Parathyroid adenoma (tissue), 2 donors: ENCODE results near the gene STAMBPL1.

Experiments
- H2AFZ ChIP-seq: fragments of 300-600 bp; sonication (generic); one replicate; pipeline ENCODE4 v1.7.0; 2017; ENCODE audit warnings: antibody characterized with exemption, mild to moderate bottlenecking
- H3K27ac ChIP-seq: fragments of 300-600 bp; sonication (generic); one replicate; pipeline ENCODE4 v1.7.0; 2017
- H3K27me3 ChIP-seq: fragments of 300-600 bp; sonication (generic); one replicate; pipeline ENCODE4 v1.7.0; 2017; ENCODE audit warnings: low read length; ENCODE audit not compliant: control insufficient read depth, insufficient read depth
- H3K36me3 ChIP-seq: fragments of 300-600 bp; sonication (generic); one replicate; pipeline ENCODE4 v1.7.0; 2017; ENCODE audit warnings: low read length; ENCODE audit not compliant: control insufficient read depth, insufficient read depth
- H3K4me1 ChIP-seq: fragments of 300-600 bp; sonication (generic); one replicate; pipeline ENCODE4 v1.7.0; 2017; ENCODE audit warnings: control low read depth
- H3K4me2 ChIP-seq: fragments of 300-600 bp; sonication (generic); one replicate; pipeline ENCODE4 v1.7.0; 2017; ENCODE audit warnings: low read length
- H3K4me3 ChIP-seq: fragments of 300-600 bp; sonication (generic); one replicate; pipeline ENCODE4 v1.7.0; 2017; ENCODE audit warnings: low read depth, low read length
- H3K79me2 ChIP-seq: fragments of 300-600 bp; sonication (generic); one replicate; pipeline ENCODE4 v1.7.0; 2017; ENCODE audit warnings: control low read depth
- H3K9ac ChIP-seq: fragments of 300-600 bp; sonication (generic); one replicate; pipeline ENCODE4 v1.7.0; 2017; ENCODE audit warnings: mild to moderate bottlenecking
- H3K9me3 ChIP-seq: fragments of 300-600 bp; sonication (generic); one replicate; pipeline ENCODE4 v1.7.0; 2017; ENCODE audit warnings: low read length; ENCODE audit not compliant: control insufficient read depth
- TF ChIP-seq, protein P1 (sequence below): fragments of 300-600 bp; sonication (generic); IDR thresholded peaks from one replicate; pipeline ENCODE4 v1.7.0; 2017; ENCODE audit warnings: antibody characterized with exemption, mild to moderate bottlenecking
- donor health status: primary hyperparathyroidism.

STAMBPL1 gene

DNA sequence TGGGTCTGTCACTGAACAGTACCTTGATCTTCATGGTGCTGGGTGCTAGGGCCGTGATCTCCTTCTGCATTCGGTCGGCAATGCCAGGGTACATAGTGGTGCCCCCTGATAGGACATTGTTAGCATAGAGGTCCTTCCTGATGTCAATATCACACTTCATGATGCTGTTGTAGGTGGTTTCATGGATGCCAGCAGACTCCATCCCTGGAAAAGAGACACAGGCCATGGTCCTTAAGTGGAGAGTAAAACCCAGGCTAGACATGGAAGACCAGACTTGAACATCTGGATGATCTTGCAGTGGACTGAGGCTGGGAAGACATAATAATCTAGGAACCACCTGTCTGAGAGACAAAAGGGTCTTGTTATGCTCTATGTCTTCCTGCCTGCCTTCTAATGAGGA lies 58.0 kb downstream of the STAMBPL1 start:
- Histone ChIP-seq H2AFZ (no peak overlapping the region), H3K36me3 (no peaks in the 10 kb centered on the region), H3K27me3 (no peaks in the 10 kb centered on the region), H3K79me2 (no peaks in the 10 kb centered on the region), H3K4me2 (no peak overlapping the region), H3K4me3 (no peak overlapping the region), H3K4me1 (peaks cover 4% of the 10 kb centered on the region), H3K27ac (no peak overlapping the region), H3K9ac (no peak overlapping the region), H3K9me3 (no peaks in the 10 kb centered on the region)
- TF ChIP-seq, protein P1, sequence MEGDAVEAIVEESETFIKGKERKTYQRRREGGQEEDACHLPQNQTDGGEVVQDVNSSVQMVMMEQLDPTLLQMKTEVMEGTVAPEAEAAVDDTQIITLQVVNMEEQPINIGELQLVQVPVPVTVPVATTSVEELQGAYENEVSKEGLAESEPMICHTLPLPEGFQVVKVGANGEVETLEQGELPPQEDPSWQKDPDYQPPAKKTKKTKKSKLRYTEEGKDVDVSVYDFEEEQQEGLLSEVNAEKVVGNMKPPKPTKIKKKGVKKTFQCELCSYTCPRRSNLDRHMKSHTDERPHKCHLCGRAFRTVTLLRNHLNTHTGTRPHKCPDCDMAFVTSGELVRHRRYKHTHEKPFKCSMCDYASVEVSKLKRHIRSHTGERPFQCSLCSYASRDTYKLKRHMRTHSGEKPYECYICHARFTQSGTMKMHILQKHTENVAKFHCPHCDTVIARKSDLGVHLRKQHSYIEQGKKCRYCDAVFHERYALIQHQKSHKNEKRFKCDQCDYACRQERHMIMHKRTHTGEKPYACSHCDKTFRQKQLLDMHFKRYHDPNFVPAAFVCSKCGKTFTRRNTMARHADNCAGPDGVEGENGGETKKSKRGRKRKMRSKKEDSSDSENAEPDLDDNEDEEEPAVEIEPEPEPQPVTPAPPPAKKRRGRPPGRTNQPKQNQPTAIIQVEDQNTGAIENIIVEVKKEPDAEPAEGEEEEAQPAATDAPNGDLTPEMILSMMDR = no peak

GRCh38 chr10:88938938-88939337 lies 58.9 kb downstream of the STAMBPL1 start:
- peaks cover 4% of the 10 kb centered on the region for H3K4me1 ChIP-seq
- no peaks in the 10 kb centered on the region for H3K27me3 ChIP-seq
- no peak overlapping the region for H3K27ac ChIP-seq
- no peak overlapping the region for H2AFZ ChIP-seq
- H3K4me2 ChIP-seq = no peak overlapping the region
- no peak overlapping the region for H3K4me3 ChIP-seq
- H3K36me3 ChIP-seq = no peaks in the 10 kb centered on the region
- H3K79me2 ChIP-seq = no peaks in the 10 kb centered on the region
- H3K9me3 ChIP-seq = no peaks in the 10 kb centered on the region
- H3K9ac ChIP-seq = no peak overlapping the region
- TF ChIP-seq, protein P1 = no peak

- no peaks in the 10 kb centered on the region for H3K27me3 ChIP-seq
- H3K36me3 ChIP-seq = no peaks in the 10 kb centered on the region
- H3K9ac ChIP-seq = no peak overlapping the region
- H3K4me2 ChIP-seq = no peak overlapping the region
- no peaks in the 10 kb centered on the region for H3K9me3 ChIP-seq
- H3K79me2 ChIP-seq = no peaks in the 10 kb centered on the region
- no peak overlapping the region for H3K27ac ChIP-seq
- no peak overlapping the region for H3K4me3 ChIP-seq
- TF ChIP-seq, protein P1 = no peak
- no peak overlapping the region for H2AFZ ChIP-seq
- H3K4me1 ChIP-seq = no peaks in the 10 kb centered on the region
Observed at GRCh38 chr10:88941026-88941425, 61.0 kb downstream of the STAMBPL1 start.

DNA sequence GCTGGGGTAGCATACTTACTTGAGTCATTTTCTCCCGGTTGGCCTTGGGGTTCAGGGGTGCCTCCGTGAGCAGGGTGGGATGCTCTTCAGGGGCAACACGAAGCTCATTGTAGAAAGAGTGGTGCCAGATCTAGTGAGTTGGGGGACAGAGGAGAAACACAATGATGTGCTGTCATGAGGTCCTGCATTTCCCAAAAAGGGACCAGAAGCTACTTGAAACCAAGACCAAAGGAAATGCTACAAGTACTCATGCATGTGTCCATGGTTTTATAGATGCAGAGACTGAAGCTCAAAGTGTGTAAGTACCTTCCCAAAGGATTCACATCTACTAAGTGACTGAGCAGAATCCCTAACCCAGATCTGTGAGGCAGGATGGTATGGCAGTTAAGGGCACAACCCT lies 63.7 kb downstream of the STAMBPL1 start:
- Histone ChIP-seq H3K9me3 (no peaks in the 10 kb centered on the region), H3K27me3 (no peaks in the 10 kb centered on the region), H3K79me2 (no peaks in the 10 kb centered on the region), H3K4me3 (no peak overlapping the region), H3K36me3 (no peaks in the 10 kb centered on the region), H3K4me1 (no peaks in the 10 kb centered on the region), H2AFZ (no peak overlapping the region), H3K4me2 (no peak overlapping the region), H3K9ac (no peak overlapping the region), H3K27ac (no peak overlapping the region)
- TF ChIP-seq, protein P1 = no peak

DNA sequence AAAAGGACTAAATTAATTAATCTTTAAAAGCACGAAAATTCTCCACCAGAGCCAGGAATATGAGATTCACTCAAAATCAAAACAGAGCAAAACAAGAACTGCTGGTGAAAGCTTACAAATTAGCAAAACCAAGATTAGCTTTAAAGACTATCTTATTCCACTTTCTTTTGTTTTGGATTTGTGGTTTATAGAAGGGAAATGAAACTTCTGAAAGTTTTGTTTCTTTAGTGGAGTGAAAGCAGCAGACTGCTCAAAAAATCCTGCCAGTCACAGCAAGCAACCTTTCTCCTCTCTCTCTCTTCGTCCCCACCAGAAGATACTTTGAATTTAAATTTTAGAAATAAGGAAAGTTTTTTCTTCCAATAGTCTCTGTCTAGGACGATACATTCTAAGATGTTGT lies 64.8 kb downstream of the STAMBPL1 start:
- Histone ChIP-seq H3K27me3 (no peaks in the 10 kb centered on the region), H3K27ac (no peak overlapping the region), H3K9ac (no peak overlapping the region), H3K4me2 (no peak overlapping the region), H3K79me2 (no peaks in the 10 kb centered on the region), H3K4me1 (no peaks in the 10 kb centered on the region), H3K4me3 (no peak overlapping the region), H2AFZ (no peak overlapping the region), H3K9me3 (no peaks in the 10 kb centered on the region), H3K36me3 (no peaks in the 10 kb centered on the region)
- TF ChIP-seq, protein P1 = no peak
